Testis (tissue), 2 donors: ENCODE measurements around the gene LRRC53.

Source experiments
- CTCF ChIP-seq, 3 experiments: fragments of 450-650 bp in 2 of 3; fragments of 200-600 bp in 1 of 3; sonication (generic) in 1 of 3; IDR thresholded peaks; one replicate each; pipeline ENCODE4 v1.5.1; 2016 to 2019; ENCODE audit warnings: antibody characterized with exemption in 3 of 3, mild to moderate bottlenecking in 2 of 3, moderate library complexity in 1 of 3
- POLR2A ChIP-seq: fragments of 450-650 bp; IDR thresholded peaks from one replicate; pipeline ENCODE4 v1.6.1; 2017; ENCODE audit warnings: antibody characterized with exemption, mild to moderate bottlenecking, moderate library complexity

GRCh38 chr1:74534241-74534640 lies 21.8 kb upstream of the LRRC53 start:
- TF ChIP-seq CTCF (IDR thresholded peaks at IDR 0.05) = no peak
- TF ChIP-seq POLR2A = no peak
